IMR-90 (cell line): ENCODE results near the gene PARVB. TPM values are rescaled to one million over a fixed set of nuclear protein-coding genes. Genes with fewer than 3 reads are reported as not detected.

ENCODE experiments used
- ATAC-seq: fragments of 200-7000 bp; cut with Tn5 transposase; 2 replicates; pipeline ENCODE4 v1.9.1; 2020; ENCODE audit warnings: low read depth, mild to moderate bottlenecking, moderate library complexity
- BruUV-seq: library from RNA; stranded (reverse); fragments of 400-500 nt; replicated peaks from 2 replicates; lab custom pipeline; 2021; lab: Mats Ljungman, UMichigan
- CTCF ChIA-PET: fragments of 300-600 bp; formaldehyde crosslinking; extraction: SDS; loops from one replicate; lab custom pipeline; 2021; ENCODE audit warnings: antibody characterized with exemption; lab: Yijun Ruan, JAX
- POLR2A ChIA-PET: fragments of 300-600 bp; sonication (Branson Sonifier 250); formaldehyde crosslinking; loops from one replicate; lab custom pipeline; 2022; ENCODE audit warnings: antibody characterized with exemption; ENCODE audit not compliant: unreplicated experiment; lab: Charles Lee
- DNase-seq: peaks from one replicate; pipeline ENCODE4 v3.0.0; 2013
- H2AFZ ChIP-seq: replicated peaks from 2 replicates; pipeline ENCODE3; 2013; ENCODE audit warnings: low read length, mild to moderate bottlenecking; ENCODE audit not compliant: poor library complexity
- H2AK5ac ChIP-seq: 2 replicates; pipeline ENCODE4 v1.6.1; 2013; ENCODE audit warnings: low read depth, low read length, inconsistent platforms
- H2AK9ac ChIP-seq: replicated peaks from 2 replicates; pipeline ENCODE3; 2013; ENCODE audit warnings: mild to moderate bottlenecking, low read depth, low read length, moderate library complexity; ENCODE audit not compliant: poor library complexity
- H2BK120ac ChIP-seq: 2 replicates; pipeline ENCODE4 v1.6.1; 2013; ENCODE audit warnings: low read depth, low read length, inconsistent platforms
- H2BK15ac ChIP-seq: 3 replicates; pipeline ENCODE4 v1.6.1; 2013; ENCODE audit warnings: low read depth, low read length, inconsistent platforms
- H2BK20ac ChIP-seq: 2 replicates; pipeline ENCODE4 v1.6.1; 2013; ENCODE audit warnings: low read depth, mild to moderate bottlenecking, inconsistent platforms, low read length, moderate library complexity
- H2BK5ac ChIP-seq: 2 replicates; pipeline ENCODE4 v1.6.1; 2013; ENCODE audit warnings: mild to moderate bottlenecking, low read depth, low read length, inconsistent platforms; ENCODE audit not compliant: poor library complexity, severe bottlenecking
- H3K14ac ChIP-seq: replicated peaks from 2 replicates; pipeline ENCODE4 v1.6.1; 2013; ENCODE audit warnings: low read depth, low read length, inconsistent platforms
- H3K18ac ChIP-seq: 2 replicates; pipeline ENCODE4 v1.6.1; 2013; ENCODE audit warnings: low read depth, low read length, control low read depth
- H3K23ac ChIP-seq: 2 replicates; pipeline ENCODE4 v1.6.1; 2013; ENCODE audit warnings: low read depth, low read length, inconsistent platforms
- H3K27ac ChIP-seq: 2 replicates; pipeline ENCODE4 v1.5.1; 2013; ENCODE audit warnings: mild to moderate bottlenecking, control low read depth, low read length; ENCODE audit not compliant: insufficient read depth
- H3K27me3 ChIP-seq: 2 replicates; pipeline ENCODE4 v1.6.1; 2013; ENCODE audit warnings: low read length; ENCODE audit not compliant: control insufficient read depth, insufficient read depth
- H3K36me3 ChIP-seq: 2 replicates; pipeline ENCODE4 v1.6.1; 2013; ENCODE audit warnings: low read length, mixed read lengths; ENCODE audit not compliant: control insufficient read depth, insufficient read depth
- H3K4ac ChIP-seq: 2 replicates; pipeline ENCODE4 v1.6.1; 2013; ENCODE audit warnings: low read depth, low read length, inconsistent platforms
- H3K4me1 ChIP-seq: 2 replicates; pipeline ENCODE4 v1.6.1; 2013; ENCODE audit warnings: low read length, mixed read lengths; ENCODE audit not compliant: control insufficient read depth, insufficient read depth
- H3K4me2 ChIP-seq: 2 replicates; pipeline ENCODE4 v1.6.1; 2013; ENCODE audit warnings: low read depth, mild to moderate bottlenecking, control low read depth, low read length, moderate library complexity
- H3K4me3 ChIP-seq: 2 replicates; pipeline ENCODE4 v1.5.1; 2013; ENCODE audit warnings: low read depth, mild to moderate bottlenecking, control low read depth, low read length, moderate library complexity; ENCODE audit not compliant: insufficient read depth
- H3K56ac ChIP-seq: 2 replicates; pipeline ENCODE4 v1.6.1; 2013; ENCODE audit warnings: low read length, inconsistent platforms; ENCODE audit not compliant: insufficient read depth; ENCODE audit errors: extremely low read depth
- H3K79me1 ChIP-seq, 2 experiments: 2 replicates each; pipeline ENCODE4 v1.6.1; 2013; ENCODE audit warnings: low read length in 2 of 2, inconsistent platforms in 1 of 2, low read depth in 1 of 2
- H3K9ac ChIP-seq: 2 replicates; pipeline ENCODE4 v1.6.1; 2013; ENCODE audit warnings: low read depth, low read length, control low read depth
- H3K9me1 ChIP-seq: 2 replicates; pipeline ENCODE4 v1.6.1; 2013; ENCODE audit warnings: low read length, inconsistent platforms; ENCODE audit not compliant: insufficient read depth
- H3K9me3 ChIP-seq: 2 replicates; pipeline ENCODE4 v1.6.1; 2013; ENCODE audit warnings: low read length; ENCODE audit not compliant: control insufficient read depth, insufficient read depth
- H4K20me1 ChIP-seq: 2 replicates; pipeline ENCODE4 v1.6.1; 2013; ENCODE audit warnings: low read length, inconsistent platforms; ENCODE audit not compliant: insufficient read depth
- H4K5ac ChIP-seq: 2 replicates; pipeline ENCODE4 v1.6.1; 2013; ENCODE audit warnings: mild to moderate bottlenecking, low read depth, low read length, control low read depth
- H4K8ac ChIP-seq, 2 experiments: 2 replicates each; pipeline ENCODE4 v1.6.1; 2013; ENCODE audit warnings: low read depth in 2 of 2, low read length in 2 of 2, control low read depth in 1 of 2, inconsistent platforms in 1 of 2
- H4K91ac ChIP-seq: 2 replicates; pipeline ENCODE4 v1.6.1; 2013; ENCODE audit warnings: low read depth, low read length, inconsistent platforms; ENCODE audit not compliant: insufficient read depth
- BHLHE40 ChIP-seq: fragments of 150-350 bp; IDR thresholded peaks from 2 replicates; pipeline ENCODE4 v1.6.1; 2016; ENCODE audit warnings: mild to moderate bottlenecking, low read depth, low read length
- CEBPB ChIP-seq: IDR thresholded peaks from 2 replicates; pipeline ENCODE4 v1.6.1; 2012; ENCODE audit warnings: low read depth, low read length, improper control_type of control experiment
- CHD1 ChIP-seq: IDR thresholded peaks from 2 replicates; pipeline ENCODE4 v1.6.1; 2012; ENCODE audit warnings: low read depth, low read length, improper control_type of control experiment
- ELK1 ChIP-seq: fragments of 150-350 bp; IDR thresholded peaks from 2 replicates; pipeline ENCODE4 v1.6.1; 2016; ENCODE audit warnings: low read depth, mild to moderate bottlenecking, low read length, moderate library complexity, borderline replicate concordance
- FOS ChIP-seq: fragments of 150-350 bp; IDR thresholded peaks from 2 replicates; pipeline ENCODE4 v1.6.1; 2016; ENCODE audit warnings: low read depth, low read length
- MAFK ChIP-seq: IDR thresholded peaks from 2 replicates; pipeline ENCODE4 v1.6.1; 2012; ENCODE audit warnings: low read depth, low read length, improper control_type of control experiment
- MAZ ChIP-seq: IDR thresholded peaks from 2 replicates; pipeline ENCODE4 v1.6.1; 2012; ENCODE audit warnings: low read depth, mild to moderate bottlenecking, low read length, improper control_type of control experiment, moderate library complexity, borderline replicate concordance
- MXI1 ChIP-seq: IDR thresholded peaks from 2 replicates; pipeline ENCODE4 v1.6.1; 2012; ENCODE audit warnings: low read depth, mild to moderate bottlenecking, low read length, moderate library complexity, borderline replicate concordance
- NFE2L2 ChIP-seq: fragments of 150-350 bp; IDR thresholded peaks from 2 replicates; pipeline ENCODE4 v1.6.1; 2016; ENCODE audit warnings: low read depth, mild to moderate bottlenecking, low read length
- POLR2A ChIP-seq: IDR thresholded peaks from 2 replicates; pipeline ENCODE4 v1.6.1; 2012; ENCODE audit warnings: mild to moderate bottlenecking, low read depth, low read length
- RAD21 ChIP-seq: IDR thresholded peaks from 2 replicates; pipeline ENCODE4 v1.6.1; 2012; ENCODE audit warnings: low read length, improper control_type of control experiment
- RCOR1 ChIP-seq: IDR thresholded peaks from 2 replicates; pipeline ENCODE4 v1.6.1; 2012; ENCODE audit warnings: mild to moderate bottlenecking, low read length, improper control_type of control experiment; ENCODE audit not compliant: insufficient replicate concordance
- RFX5 ChIP-seq: IDR thresholded peaks from 2 replicates; pipeline ENCODE4 v1.8.0; 2012; ENCODE audit warnings: low read depth, mild to moderate bottlenecking, low read length, moderate library complexity
- SMC3 ChIP-seq: fragments of 150-350 bp; IDR thresholded peaks from 2 replicates; pipeline ENCODE4 v1.6.1; 2016; ENCODE audit warnings: low read depth, mild to moderate bottlenecking, antibody characterized with exemption, low read length, moderate library complexity
- WGBS, 2 experiments: methylation state at CpG; one replicate each; pipeline versions ENCODE4 v1.1.5 to v1.1.7; 2013; ENCODE audit warnings: missing lambda C conversion rate in 2 of 2; ENCODE audit not compliant: insufficient read length in 1 of 2; ENCODE audit errors: extremely low coverage in 2 of 2; 5-methylcytosine and 5-hydroxymethylcytosine counted together
- dilution Hi-C: fragments of 300-500 bp; cut with HindIII; formaldehyde crosslinking; loops from one replicate; pipeline ENCODE4 v1.14.3; 2018; ENCODE audit warnings: low sequenced_read_pairs; ENCODE audit not compliant: unreplicated experiment
- in situ Hi-C: fragments of 300-500 bp; cut with MboI; formaldehyde crosslinking; loops from 3 replicates; pipeline ENCODE4 v1.14.3; 2019; ENCODE audit warnings: low sequenced_read_pairs, inconsistent platforms, mixed read lengths
- intact Hi-C: fragments of 100-400 bp; cut with micrococcal nuclease; formaldehyde crosslinking; loops from 2 replicates; pipeline ENCODE4 v1.10.0; 2022
- polyA plus RNA-seq, 3 experiments: library from polyadenylated mRNA; depleted of rRNA; stranded (reverse); fragments of >200 nt; gene quantifications; 2 replicates each; pipeline ENCODE4 v1.2.3, GENCODE V29; 2012; ENCODE audit warnings: low replicate concordance in 1 of 3
- total RNA-seq: library from RNA; depleted of rRNA; stranded (reverse); fragments of >200 nt; gene quantifications from 2 replicates; pipeline ENCODE4 v1.2.3, GENCODE V29; 2012
- TF ChIP-seq, protein P1 (sequence below): fragments of 150-350 bp; IDR thresholded peaks from 2 replicates; pipeline ENCODE4 v1.6.1; 2017; ENCODE audit warnings: mild to moderate bottlenecking, antibody characterized with exemption, low read length, low read depth
- TF ChIP-seq, protein P2 (sequence below): conservative IDR thresholded peaks from 2 replicates; pipeline ENCODE4 v1.5.1; 2012; ENCODE audit warnings: mild to moderate bottlenecking, low read depth, low read length, improper control_type of control experiment

Gene PARVB
- total and polyA plus RNA-seq, 2 of the 4 experiments (the other 2 are of a cell fraction), result 44.3 to 53.9 TPM

DNA sequence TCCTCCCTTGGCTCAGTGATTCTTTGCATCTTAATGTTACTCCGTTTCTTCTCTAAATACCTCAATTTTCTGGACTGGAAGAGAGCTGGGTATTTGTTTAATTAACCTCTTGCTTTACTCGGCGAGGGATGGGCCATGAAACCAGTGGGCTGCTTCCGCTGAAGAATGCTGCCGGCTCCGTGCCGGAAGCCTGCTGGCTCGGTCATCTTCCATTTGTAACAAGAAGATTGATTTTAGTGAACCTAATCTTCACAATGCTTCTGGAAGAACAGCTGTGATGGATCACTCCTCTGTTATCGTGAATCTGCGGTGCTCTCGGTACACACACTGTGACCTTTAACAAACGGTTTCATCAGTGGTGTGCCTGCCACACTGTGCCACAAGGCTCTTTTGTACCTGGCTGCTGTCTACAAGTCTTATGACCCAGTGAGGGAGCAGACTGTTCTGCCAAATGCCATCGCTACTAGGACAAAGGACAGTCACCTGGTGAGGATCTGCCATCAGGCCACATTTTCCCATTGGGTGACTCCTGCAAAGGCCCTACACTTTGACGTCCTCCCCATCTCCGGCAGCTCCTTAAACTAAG lies 25.3 kb upstream of the PARVB start:
- Histone ChIP-seq H3K9ac (no peak overlapping the region), H4K91ac (no peak overlapping the region), H3K36me3 (peaks cover 37% of the 10 kb centered on the region), H4K5ac (no peak overlapping the region), H3K27ac (no peak overlapping the region), H3K9me3 (no peaks in the 10 kb centered on the region), H3K23ac (no peak overlapping the region), H3K4me2 (no peak overlapping the region), H2AFZ (no peak overlapping the region), H3K56ac (no peak overlapping the region), H2BK120ac (no peak overlapping the region), H2AK9ac (no peak overlapping the region), H4K20me1 (no peaks in the 10 kb centered on the region; the same call in 1 of the 2 replicates), H3K18ac (no peak overlapping the region), H3K4me3 (no peak overlapping the region), H2AK5ac (no peak overlapping the region), H2BK20ac (no peak overlapping the region), H3K79me1 (peaks cover 0 to 6% of the 10 kb centered on the region in 2 experiments; a peak in 2 of 4 replicates), H2BK5ac (no peak overlapping the region), H3K14ac (no peak overlapping the region), H3K9me1 (no peaks in the 10 kb centered on the region), H2BK15ac (no peak overlapping the region), H3K4ac (no peak overlapping the region), H3K27me3 (no peaks in the 10 kb centered on the region), H3K4me1 (peaks cover under 1% of the 10 kb centered on the region; the same call in 1 of the 2 replicates), H4K8ac (no peak overlapping the region)
- DNase-seq, result no peak
- no TSS peak for BruUV-seq
- dilution Hi-C loops (no loop called here), in situ Hi-C loops (loop anchor here (5.0 to 10.0 kb wide), 3 partner anchors 79 to 629 kb away; no protein-coding TSS in a partner anchor), intact Hi-C loops (no loop called here)
- CTCF ChIA-PET, result no interaction called here
- ATAC-seq, result no peak
- WGBS, 2 experiments, result 60% methylated on average over 7 of the region's 15 CpGs; no CpG with 5 or more reads in 1 of the 2 experiments
- TF ChIP-seq RCOR1 (no peak), POLR2A (no peak), CHD1 (no peak), CEBPB (no peak), MAFK (no peak), FOS (no peak), SMC3 (no peak), RAD21 (no peak), ELK1 (no peak), RFX5 (no peak), MXI1 (no peak), NFE2L2 (no peak), BHLHE40 (no peak), MAZ (no peak)
- TF ChIP-seq, protein P1, sequence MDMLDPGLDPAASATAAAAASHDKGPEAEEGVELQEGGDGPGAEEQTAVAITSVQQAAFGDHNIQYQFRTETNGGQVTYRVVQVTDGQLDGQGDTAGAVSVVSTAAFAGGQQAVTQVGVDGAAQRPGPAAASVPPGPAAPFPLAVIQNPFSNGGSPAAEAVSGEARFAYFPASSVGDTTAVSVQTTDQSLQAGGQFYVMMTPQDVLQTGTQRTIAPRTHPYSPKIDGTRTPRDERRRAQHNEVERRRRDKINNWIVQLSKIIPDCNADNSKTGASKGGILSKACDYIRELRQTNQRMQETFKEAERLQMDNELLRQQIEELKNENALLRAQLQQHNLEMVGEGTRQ, result no peak
- TF ChIP-seq, protein P2, sequence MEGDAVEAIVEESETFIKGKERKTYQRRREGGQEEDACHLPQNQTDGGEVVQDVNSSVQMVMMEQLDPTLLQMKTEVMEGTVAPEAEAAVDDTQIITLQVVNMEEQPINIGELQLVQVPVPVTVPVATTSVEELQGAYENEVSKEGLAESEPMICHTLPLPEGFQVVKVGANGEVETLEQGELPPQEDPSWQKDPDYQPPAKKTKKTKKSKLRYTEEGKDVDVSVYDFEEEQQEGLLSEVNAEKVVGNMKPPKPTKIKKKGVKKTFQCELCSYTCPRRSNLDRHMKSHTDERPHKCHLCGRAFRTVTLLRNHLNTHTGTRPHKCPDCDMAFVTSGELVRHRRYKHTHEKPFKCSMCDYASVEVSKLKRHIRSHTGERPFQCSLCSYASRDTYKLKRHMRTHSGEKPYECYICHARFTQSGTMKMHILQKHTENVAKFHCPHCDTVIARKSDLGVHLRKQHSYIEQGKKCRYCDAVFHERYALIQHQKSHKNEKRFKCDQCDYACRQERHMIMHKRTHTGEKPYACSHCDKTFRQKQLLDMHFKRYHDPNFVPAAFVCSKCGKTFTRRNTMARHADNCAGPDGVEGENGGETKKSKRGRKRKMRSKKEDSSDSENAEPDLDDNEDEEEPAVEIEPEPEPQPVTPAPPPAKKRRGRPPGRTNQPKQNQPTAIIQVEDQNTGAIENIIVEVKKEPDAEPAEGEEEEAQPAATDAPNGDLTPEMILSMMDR, result no peak
- POLR2A ChIA-PET, result no interaction called here
